ENCODE data around the gene CDK16. TPM values are rescaled to one million over a fixed set of nuclear protein-coding genes. Genes with fewer than 3 reads are reported as not detected.

Gene CDK16
- polyA plus RNA-seq, 1 donor from 2014 or later: 16.8 TPM

DNA sequence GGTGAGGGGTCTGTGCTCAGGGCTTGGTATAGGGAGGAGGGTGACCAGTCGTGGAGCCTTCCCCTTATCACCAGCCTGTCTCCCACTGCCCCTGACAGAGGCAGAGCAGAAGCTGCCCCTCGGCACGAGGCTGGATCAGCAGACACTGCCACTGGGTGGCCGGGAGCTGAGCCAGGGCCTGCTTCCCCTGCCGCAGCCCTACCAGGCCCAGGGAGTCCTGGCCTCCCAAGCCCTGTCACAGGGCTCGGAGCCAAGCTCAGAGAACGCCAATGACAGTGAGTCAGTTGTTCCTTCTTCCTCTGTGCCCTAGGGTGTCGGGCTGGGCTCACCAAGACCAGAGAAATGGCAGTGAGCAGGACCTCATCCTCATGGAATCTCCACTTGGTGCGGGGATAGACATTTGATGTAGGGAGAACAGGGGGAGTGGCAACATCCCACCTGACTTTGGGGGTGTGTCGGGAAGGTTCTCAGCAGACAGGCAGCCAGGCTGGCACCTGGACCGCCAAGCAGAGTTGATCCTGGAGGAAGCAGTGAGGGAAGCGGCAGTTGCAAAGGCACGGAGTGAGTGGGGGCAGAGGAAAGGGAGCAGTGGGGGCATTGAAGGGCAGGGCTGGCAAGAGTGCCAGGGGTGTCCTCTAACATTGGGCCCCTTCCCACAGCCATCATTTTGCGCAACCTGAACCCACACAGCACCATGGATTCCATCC, 39.1 kb upstream of the CDK16 start:
- Mint-ChIP-seq H3K27me3 (peaks cover 8% of the 10 kb centered on the region), H3K27ac (no peak overlapping the region), H3K36me3 (peaks cover 6% of the 10 kb centered on the region), H3K9me3 (no peaks in the 10 kb centered on the region), H3K4me3 (no peak overlapping the region), H3K4me1 (peaks cover 0 to 2% (median 0%) of the 10 kb centered on the region in 3 donors)

DNA sequence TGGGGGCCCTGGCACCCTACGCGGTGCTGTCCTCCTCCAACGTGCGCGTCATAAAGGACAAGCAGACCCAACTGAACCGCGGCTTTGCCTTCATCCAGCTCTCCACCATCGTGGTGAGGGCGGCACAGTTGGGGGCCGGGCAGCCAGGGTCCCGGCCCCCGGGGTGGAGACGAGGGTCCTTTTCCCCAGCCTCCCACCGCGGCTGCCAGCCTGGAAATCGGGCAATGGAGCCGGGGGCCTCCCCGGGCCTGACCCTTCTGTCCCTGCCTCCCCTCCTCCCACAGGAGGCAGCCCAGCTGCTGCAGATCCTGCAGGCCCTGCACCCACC, 38.6 kb upstream of the CDK16 start:
- H3K9me3 Mint-ChIP-seq: no peaks in the 10 kb centered on the region
- no peak overlapping the region for H3K27ac Mint-ChIP-seq
- peaks cover 8% of the 10 kb centered on the region for H3K27me3 Mint-ChIP-seq
- no peak overlapping the region for H3K4me3 Mint-ChIP-seq
- peaks cover 6% of the 10 kb centered on the region for H3K36me3 Mint-ChIP-seq
- H3K4me1 Mint-ChIP-seq: peaks cover 0 to 2% (median 0%) of the 10 kb centered on the region in 3 donors

DNA sequence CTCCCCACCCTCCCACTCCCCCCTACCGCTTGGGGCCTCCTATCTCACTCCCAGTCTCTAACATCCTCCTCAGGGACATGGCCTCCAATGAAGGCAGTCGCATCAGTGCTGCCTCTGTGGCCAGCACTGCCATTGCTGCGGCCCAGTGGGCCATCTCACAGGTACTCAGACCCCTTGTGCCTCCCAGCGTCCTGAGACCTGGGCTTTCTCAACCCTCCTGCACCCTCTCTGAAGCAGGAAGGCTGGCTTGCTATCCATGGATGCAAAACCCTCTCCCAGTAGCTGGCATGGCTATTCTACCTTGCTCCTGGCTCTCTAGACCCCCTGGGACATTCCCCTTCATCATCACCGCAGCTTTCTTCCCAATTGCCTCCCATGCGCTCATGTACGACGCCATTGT, 38.1 kb upstream of the CDK16 start:
- Mint-ChIP-seq H3K27ac (no peak overlapping the region), H3K4me3 (no peak overlapping the region), H3K27me3 (peaks cover 8% of the 10 kb centered on the region), H3K36me3 (peaks cover 6% of the 10 kb centered on the region), H3K4me1 (peaks cover 0 to 2% (median 0%) of the 10 kb centered on the region in 3 donors), H3K9me3 (no peaks in the 10 kb centered on the region)

DNA sequence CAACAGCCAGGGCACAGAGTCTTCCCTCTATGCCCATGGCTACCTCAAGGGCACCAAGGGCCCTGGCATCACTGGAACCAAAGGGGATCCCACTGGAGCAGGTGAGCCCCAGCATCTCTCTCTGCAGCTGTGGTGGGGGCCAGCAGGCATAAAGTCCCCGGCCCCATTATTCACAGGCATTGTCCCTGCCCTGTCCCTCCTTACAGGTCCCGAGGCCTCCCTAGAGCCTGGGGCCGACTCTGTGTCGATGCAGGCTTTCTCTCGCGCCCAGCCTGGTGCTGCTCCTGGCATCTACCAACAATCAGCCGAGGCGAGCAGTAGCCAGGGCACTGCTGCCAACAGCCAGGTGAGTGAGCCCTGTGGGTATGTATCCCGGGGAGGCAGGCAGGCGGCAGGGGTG, 37.2 kb upstream of the CDK16 start:
- peaks cover 6% of the 10 kb centered on the region for H3K36me3 Mint-ChIP-seq
- peaks cover 0 to 2% (median 0%) of the 10 kb centered on the region in 3 donors for H3K4me1 Mint-ChIP-seq
- no peaks in the 10 kb centered on the region for H3K9me3 Mint-ChIP-seq
- no peak overlapping the region for H3K4me3 Mint-ChIP-seq
- H3K27me3 Mint-ChIP-seq: peaks cover 8% of the 10 kb centered on the region
- no peak overlapping the region for H3K27ac Mint-ChIP-seq

DNA sequence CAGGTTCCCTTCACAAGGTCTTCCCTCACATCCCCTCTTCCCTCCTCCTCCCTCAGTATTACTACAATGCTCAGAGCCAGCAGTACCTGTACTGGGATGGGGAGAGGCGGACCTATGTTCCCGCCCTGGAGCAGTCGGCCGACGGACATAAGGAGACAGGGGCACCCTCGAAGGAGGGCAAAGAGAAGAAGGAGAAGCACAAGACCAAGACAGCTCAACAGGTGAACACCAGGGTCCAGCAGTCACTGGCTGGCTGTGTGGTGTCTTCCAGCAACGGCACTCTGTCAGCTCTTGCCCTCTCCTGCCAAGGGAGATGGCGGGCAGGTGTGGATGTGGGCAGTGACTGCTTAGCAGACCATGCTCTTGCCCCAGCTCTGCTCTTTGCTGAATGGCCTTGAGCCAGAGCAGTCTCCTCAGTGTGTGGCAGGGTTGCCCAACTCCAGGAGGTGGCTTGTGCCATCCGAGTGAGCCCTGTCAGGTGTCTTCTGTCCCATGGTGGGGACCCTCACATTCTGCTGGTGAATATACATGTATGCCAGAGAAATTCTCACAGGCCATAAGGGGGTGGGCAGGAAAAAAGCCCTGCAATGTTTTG, 36.3 kb upstream of the CDK16 start:
- peaks cover 6% of the 10 kb centered on the region for H3K27me3 Mint-ChIP-seq
- H3K4me3 Mint-ChIP-seq: no peak overlapping the region
- H3K9me3 Mint-ChIP-seq: no peaks in the 10 kb centered on the region
- peaks cover 0 to 2% (median 0%) of the 10 kb centered on the region in 3 donors for H3K4me1 Mint-ChIP-seq
- no peak overlapping the region for H3K27ac Mint-ChIP-seq
- H3K36me3 Mint-ChIP-seq: peaks cover 6% of the 10 kb centered on the region

DNA sequence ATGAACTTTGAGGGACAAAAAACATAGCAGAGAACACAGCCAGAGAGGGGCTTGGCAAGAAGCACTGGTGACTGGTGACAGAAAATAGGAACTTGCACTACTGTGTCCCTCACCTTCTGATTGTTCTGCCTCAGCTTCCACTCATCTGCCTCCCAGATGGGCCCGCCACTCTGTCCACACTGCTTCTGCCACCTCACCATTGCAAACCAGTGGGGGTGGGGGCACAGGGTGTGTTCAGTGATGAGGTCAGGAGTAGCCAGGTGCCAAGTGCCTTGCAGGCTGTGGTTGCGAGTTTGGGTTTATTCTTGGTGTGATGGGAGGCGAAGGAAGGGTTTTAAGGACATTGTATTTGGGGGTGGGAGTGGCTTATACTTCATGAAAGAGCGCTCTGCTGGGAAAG, 34.0 kb upstream of the CDK16 start:
- Mint-ChIP-seq H3K27ac (peak overlapping the region in 1 of 3 donors; percentile 52), H3K9me3 (no peaks in the 10 kb centered on the region), H3K4me1 (peaks cover 0 to 7% (median 4%) of the 10 kb centered on the region in 3 donors), H3K27me3 (no peaks in the 10 kb centered on the region), H3K36me3 (peaks cover 2% of the 10 kb centered on the region), H3K4me3 (no peak overlapping the region)

DNA sequence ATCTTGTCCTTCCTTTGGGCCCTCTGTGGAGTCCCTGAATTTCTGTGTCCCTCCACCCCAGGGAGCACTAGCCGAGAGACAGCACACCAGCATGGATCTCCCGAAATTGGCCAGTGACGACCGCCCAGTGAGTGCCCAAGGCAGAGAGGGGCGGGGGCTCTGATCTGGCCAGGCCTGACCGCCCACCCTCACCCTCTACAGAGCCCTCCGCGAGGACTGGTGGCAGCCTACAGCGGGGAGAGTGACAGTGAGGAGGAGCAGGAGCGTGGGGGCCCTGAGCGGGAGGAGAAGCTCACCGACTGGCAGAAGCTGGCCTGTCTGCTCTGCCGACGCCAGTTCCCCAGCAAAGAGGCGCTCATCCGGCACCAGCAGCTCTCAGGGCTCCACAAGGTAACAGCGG, 33.2 kb upstream of the CDK16 start:
- peaks cover 0 to 7% (median 4%) of the 10 kb centered on the region in 3 donors for H3K4me1 Mint-ChIP-seq
- peaks cover 2% of the 10 kb centered on the region for H3K36me3 Mint-ChIP-seq
- no peaks in the 10 kb centered on the region for H3K27me3 Mint-ChIP-seq
- H3K9me3 Mint-ChIP-seq: no peaks in the 10 kb centered on the region
- H3K4me3 Mint-ChIP-seq: no peak overlapping the region
- no peak overlapping the region for H3K27ac Mint-ChIP-seq

DNA sequence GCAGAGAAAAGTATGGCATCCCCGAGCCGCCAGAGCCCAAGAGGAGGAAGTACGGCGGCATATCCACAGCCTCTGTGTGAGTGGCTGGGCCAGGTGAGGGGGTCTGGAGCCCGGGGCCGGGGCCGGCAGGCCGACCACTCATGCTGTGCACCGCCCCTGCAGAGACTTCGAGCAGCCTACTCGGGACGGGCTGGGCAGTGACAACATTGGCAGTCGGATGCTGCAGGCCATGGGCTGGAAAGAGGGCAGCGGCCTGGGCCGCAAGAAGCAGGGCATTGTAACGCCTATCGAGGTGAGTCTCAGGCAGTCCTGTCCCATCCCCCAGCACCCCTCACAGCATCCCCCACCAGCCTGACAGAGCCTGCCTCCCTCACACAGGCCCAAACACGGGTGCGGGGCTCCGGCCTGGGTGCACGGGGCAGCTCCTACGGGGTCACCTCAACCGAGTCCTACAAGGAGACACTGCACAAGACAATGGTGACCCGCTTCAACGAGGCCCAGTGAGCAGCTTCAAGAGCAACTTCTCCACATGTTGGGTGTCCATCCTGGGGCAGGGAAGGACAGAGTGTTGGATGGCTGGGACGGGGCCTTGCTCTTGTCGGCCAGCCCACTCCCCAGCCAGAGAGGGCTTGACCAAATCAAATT, 32.3 kb upstream of the CDK16 start:
- Mint-ChIP-seq H3K4me3 (no peak overlapping the region), H3K9me3 (no peaks in the 10 kb centered on the region), H3K36me3 (peaks cover 2% of the 10 kb centered on the region), H3K27me3 (no peaks in the 10 kb centered on the region), H3K4me1 (peaks cover 3 to 13% (median 7%) of the 10 kb centered on the region in 3 donors), H3K27ac (no peak overlapping the region)

DNA sequence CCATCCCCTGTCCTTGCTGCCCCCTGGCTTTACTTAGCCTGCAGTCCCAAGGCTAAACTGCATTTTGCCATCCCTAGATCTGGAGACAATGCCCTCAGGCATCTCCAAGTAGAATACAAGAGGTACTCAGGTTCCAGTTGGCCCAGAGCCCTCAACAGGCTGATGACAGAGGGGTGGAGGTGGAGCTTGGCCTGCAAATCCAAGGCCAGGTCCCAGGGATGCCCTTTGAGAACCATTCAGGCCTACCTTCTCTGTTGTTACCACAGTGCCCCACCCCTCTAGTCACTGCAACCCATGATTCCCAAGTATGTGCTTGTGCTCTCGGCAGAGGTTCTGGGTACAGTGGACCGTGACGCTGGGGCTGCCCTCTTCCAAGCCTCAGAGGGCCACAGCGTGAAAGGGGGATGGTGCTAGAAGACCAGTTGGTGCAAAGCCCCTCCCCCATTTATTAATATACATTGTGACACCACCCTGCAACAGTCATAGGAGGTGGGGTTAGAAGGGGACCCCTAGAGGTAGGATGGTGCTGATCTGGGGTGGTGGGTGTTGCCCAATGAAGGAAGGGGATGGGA, 31.3 kb upstream of the CDK16 start:
- no peaks in the 10 kb centered on the region for H3K27me3 Mint-ChIP-seq
- no peak overlapping the region for H3K27ac Mint-ChIP-seq
- no peak overlapping the region for H3K4me3 Mint-ChIP-seq
- no peaks in the 10 kb centered on the region for H3K9me3 Mint-ChIP-seq
- no peaks in the 10 kb centered on the region for H3K36me3 Mint-ChIP-seq
- H3K4me1 Mint-ChIP-seq: peaks cover 6 to 19% (median 8%) of the 10 kb centered on the region in 3 donors

DNA sequence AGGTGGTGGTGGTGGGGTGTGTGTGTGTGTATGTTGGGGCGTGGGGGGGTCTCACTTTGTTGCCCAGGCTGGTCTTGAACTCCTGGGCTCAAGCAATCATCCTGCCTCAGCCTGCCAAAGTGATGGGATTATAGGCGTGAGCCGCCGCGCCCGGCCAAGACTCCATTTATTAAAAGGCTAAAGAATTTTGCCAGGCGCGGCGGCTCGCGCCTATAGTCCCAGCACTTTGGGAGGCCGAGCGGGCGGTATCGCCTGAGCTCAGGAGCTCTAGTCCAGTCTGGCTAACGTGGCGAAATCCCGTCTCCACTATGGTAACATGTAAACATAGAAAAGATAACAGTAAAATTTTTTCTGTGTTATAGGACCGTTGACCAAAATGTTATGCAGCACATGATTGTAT, 28.6 kb upstream of the CDK16 start:
- H3K9me3 Mint-ChIP-seq: no peaks in the 10 kb centered on the region
- no peak overlapping the region for H3K27ac Mint-ChIP-seq
- H3K4me1 Mint-ChIP-seq: peaks cover 22 to 32% (median 24%) of the 10 kb centered on the region in 3 donors
- H3K27me3 Mint-ChIP-seq: no peaks in the 10 kb centered on the region
- no peaks in the 10 kb centered on the region for H3K36me3 Mint-ChIP-seq
- no peak overlapping the region for H3K4me3 Mint-ChIP-seq

DNA sequence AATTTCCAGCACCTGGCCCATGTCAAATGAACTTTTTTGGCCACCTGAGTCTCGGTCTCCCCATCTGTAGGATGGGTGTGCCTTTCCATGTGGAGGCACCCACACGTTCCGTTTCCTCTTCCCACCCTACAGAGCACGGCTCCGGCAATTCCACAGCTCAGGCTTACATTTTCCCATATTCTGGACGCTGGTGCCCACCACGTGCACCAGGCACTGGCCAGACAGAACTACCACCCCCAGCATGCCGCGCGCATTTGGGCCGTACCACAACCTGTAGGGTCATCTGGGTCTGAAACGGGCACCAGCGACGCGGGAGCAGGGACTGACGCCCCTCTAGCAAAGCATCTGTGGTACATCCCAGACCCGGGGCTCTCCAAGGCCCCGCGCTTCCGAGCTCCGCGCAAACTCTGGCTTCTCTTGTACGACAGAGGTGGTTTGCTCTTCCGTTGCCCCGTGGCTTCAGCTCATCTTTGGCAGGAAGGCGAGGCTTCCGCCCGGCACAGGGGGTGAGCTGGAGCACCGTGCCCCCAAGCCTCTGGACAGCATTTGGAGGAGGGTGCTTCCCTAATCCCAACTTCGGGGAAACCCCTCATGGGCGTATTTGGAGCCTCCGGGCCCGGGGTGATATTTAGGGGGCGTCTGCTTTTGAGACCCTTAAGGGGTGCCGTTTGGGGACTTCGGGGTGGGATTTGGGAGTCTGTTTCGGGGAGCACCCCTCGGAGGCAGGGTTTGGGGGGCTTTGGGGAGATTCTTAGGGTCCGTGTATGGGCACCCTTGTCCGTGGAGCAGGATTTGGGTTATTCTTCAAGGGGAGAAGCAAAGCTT, 27.8 kb upstream of the CDK16 start:
- peak overlapping the region; percentile 81 to 98 (median 92) for H3K4me3 Mint-ChIP-seq
- peak overlapping the region; percentile 89 to 96 (median 93) for H3K27ac Mint-ChIP-seq
- no peaks in the 10 kb centered on the region for H3K9me3 Mint-ChIP-seq
- H3K27me3 Mint-ChIP-seq: no peaks in the 10 kb centered on the region
- peaks cover 26 to 33% (median 29%) of the 10 kb centered on the region in 3 donors for H3K4me1 Mint-ChIP-seq
- no peaks in the 10 kb centered on the region for H3K36me3 Mint-ChIP-seq

DNA sequence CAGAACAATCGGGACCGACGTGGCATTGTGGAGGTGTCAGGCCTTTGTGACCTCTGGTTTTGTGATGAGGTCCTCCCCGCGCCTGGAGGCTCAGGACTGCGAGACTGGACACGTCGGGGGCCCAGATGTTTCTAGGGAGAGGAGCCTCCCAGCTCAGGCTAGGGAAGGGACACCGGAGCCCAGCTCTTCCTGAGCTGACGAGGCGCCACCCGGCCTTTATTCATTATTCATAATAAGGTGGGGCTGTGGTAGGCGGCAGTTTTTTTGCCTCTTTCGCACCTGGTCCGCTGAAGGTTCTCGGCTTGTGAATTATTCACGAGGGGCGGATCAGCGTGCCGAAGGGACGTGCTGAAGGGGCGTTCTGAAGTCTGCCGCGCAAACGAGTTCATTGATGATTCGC, 27.1 kb upstream of the CDK16 start:
- H3K9me3 Mint-ChIP-seq: no peaks in the 10 kb centered on the region
- H3K4me3 Mint-ChIP-seq: peak overlapping the region; percentile 81 to 98 (median 92)
- no peaks in the 10 kb centered on the region for H3K27me3 Mint-ChIP-seq
- peak overlapping the region; percentile 89 to 96 (median 93) for H3K27ac Mint-ChIP-seq
- peaks cover 33 to 40% (median 35%) of the 10 kb centered on the region in 3 donors for H3K4me1 Mint-ChIP-seq
- H3K36me3 Mint-ChIP-seq: no peaks in the 10 kb centered on the region

DNA sequence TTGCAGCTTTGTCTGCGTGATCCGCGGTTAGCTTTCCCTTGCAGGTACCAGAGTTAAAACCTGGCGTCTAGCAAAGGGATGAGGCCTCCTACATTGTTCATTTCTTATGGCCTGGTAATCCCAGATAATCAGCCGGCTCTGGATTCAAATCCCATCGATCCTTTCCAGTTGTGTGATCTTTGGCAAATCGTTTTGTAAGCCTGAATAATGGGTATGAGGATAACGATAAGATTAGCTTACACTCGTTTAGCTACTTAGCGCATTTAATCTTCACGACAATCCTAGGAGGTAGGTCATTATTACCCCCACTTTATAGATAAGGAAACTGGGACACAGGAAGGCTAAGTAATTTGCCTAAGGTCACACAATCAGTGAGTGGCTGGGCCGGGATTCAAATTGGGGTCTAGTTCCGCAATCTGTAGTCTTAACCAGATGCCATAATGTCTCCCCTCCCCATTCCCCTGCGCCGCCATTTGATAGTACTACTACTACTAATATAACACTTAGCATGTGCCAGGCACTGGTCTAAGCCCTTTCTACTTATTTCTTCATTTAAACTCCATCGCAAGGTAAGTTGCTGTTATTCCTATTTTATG, 26.6 kb upstream of the CDK16 start:
- H3K27ac Mint-ChIP-seq: peak overlapping the region; percentile 89 to 96 (median 93)
- H3K36me3 Mint-ChIP-seq: no peaks in the 10 kb centered on the region
- peak overlapping the region; percentile 81 to 98 (median 92) for H3K4me3 Mint-ChIP-seq
- H3K4me1 Mint-ChIP-seq: peaks cover 38 to 45% (median 41%) of the 10 kb centered on the region in 3 donors
- no peaks in the 10 kb centered on the region for H3K27me3 Mint-ChIP-seq
- no peaks in the 10 kb centered on the region for H3K9me3 Mint-ChIP-seq

DNA sequence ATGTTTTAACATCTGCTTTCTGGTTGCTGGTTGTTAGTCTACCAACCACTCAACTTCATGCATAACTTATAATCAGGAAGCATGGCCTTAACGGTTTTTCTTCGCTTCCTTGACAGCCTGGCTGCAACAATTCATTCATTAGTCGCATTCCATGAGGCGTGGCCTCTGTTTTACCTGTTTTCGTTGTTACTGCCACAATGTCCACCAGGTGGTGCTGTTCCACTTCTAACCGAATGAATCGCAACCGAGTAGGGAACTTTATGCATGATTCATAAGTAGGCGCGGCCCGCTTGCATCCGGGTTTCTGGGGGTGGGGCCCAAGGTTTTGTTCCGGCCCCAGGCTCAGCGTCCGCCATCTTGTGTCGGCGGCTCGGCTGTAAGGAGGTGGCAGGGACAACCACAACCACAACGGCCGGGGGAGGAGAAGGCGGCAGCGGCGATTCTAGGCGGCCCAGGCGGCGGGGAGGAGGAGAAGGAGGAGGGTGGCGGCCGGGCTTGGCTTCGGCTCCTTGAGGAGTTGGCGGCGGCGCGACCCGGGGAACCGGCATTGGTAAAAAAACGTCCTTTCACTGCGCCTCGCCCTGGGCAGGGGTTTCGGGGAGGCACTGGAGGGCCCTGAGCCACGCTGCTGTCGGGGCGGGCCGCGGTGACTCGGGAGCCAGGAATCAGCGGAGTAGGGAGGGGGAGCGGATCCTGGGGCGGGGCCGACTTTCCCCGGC, 24.8 kb upstream of the CDK16 start, which contains the start of gene UBA1:
Gene UBA1, plus strand, starts transcription at position 355 of the 719 bp plus-strand sequence. CDS start 4,974 bp downstream, outside the sequence.
- Mint-ChIP-seq H3K27ac (peak within 1 kb of the TSS; percentile 70 to 100 (median 99)), H3K36me3 (no peaks in the 10 kb centered on the region), H3K4me1 (peaks cover 41 to 45% (median 43%) of the 10 kb centered on the region in 3 donors), H3K9me3 (no peaks in the 10 kb centered on the region), H3K4me3 (peak within 1 kb of the TSS; percentile 81 to 100 (median 100)), H3K27me3 (no peaks in the 10 kb centered on the region)

Measured in IgD-negative memory B cell (primary cell).